HPDE6-E6E7 (cell line): Measurements from ENCODE around the gene LEFTY1.
"Not testable (repeated sequence)": the region's sequence is repeated elsewhere in the genome, so short reads cannot be mapped to it uniquely, and the experiment has no call there.

ENCODE experiments used
- DNase-seq: peaks from one replicate; pipeline ENCODE4 v3.0.0; 2011; ENCODE audit warnings: missing footprints; ENCODE audit errors: extremely low spot score

Gene LEFTY1, protein sequence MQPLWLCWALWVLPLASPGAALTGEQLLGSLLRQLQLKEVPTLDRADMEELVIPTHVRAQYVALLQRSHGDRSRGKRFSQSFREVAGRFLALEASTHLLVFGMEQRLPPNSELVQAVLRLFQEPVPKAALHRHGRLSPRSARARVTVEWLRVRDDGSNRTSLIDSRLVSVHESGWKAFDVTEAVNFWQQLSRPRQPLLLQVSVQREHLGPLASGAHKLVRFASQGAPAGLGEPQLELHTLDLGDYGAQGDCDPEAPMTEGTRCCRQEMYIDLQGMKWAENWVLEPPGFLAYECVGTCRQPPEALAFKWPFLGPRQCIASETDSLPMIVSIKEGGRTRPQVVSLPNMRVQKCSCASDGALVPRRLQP

DNA sequence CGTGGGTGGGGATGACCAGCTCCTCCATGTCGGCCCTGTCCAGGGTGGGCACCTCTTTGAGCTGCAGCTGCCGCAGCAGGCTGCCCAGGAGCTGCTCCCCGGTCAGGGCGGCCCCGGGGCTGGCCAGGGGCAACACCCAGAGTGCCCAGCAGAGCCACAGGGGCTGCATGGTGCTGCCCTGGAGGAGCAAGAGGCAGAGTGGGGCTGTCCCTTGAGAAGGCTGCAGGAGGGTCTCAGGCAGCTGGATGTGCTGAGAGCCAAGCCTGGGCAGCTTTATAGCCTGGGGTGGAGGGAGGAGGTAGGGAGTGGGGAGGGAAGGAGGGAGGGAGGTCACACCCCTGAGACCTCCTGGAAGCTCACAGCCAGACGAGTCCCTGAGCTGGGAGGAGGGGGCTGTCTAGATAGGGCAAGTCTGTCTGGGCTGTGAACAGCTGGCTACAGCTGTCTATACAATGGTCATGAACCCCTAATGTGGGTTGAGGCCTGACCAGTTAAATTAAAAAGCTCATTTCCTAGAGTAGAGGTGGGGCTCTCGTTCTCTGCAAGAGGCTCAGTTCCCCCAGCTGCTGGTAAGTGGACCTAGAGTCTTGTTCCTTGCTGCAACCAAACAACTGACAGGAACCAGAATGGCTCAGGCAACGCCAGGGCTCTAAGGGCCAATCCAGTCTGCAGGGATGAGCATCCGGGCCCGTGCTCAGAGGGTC, at the start of gene LEFTY1:
Gene LEFTY1, minus strand, starts transcription at position 249 of the 704 bp plus-strand sequence. Its CDS starts 80 bp downstream, at position 169.
- DNase-seq: no peak

GRCh38 chr1:225937048-225937968, 48.4 kb upstream of the LEFTY1 start:
- no peak for DNase-seq

DNA sequence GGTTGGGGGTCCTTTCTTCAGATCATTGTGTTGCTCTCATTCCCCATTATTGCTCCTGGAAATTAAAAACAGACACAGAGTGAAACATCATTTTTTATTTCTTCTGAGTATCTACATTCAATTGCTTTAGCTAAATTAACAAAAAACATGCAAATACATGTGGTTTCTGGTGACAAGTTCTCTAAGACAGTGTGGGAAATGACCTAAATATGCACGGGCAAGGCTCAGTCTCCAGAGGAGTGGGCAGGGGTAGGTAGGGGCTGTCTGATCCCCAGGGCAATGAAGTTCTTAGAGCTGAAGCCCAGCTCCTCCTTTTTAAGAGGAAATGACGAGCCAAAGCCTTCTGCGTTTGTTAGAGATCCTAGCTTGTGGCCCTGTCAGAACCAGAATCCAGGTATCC, 47.6 kb upstream of the LEFTY1 start:
- no peak for DNase-seq

- not testable (repeated sequence) for DNase-seq
Measured at GRCh38 chr1:225936086-225936485, 47.1 kb upstream of the LEFTY1 start.

GRCh38 chr1:225934711-225935110, 45.8 kb upstream of the LEFTY1 start:
- no peak for DNase-seq

DNA sequence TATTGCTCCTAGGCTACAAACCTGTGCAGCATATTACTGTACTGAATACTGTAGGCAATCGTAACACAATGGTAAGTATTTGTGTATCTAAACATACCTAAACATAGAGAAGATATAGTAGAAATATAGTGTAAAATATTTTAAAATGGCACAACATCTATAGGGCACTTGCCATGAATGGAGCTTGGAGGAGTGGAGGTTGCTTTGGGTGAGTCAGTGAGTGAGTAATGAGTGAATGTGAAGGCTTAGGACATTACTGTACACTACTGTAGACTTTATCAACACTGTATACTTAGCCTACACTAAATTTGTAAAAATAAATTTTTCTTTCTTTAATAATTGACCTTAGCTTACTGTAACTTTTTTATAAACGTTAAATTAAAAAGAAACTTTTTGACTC, 44.1 kb upstream of the LEFTY1 start:
- DNase-seq: no peak

DNA sequence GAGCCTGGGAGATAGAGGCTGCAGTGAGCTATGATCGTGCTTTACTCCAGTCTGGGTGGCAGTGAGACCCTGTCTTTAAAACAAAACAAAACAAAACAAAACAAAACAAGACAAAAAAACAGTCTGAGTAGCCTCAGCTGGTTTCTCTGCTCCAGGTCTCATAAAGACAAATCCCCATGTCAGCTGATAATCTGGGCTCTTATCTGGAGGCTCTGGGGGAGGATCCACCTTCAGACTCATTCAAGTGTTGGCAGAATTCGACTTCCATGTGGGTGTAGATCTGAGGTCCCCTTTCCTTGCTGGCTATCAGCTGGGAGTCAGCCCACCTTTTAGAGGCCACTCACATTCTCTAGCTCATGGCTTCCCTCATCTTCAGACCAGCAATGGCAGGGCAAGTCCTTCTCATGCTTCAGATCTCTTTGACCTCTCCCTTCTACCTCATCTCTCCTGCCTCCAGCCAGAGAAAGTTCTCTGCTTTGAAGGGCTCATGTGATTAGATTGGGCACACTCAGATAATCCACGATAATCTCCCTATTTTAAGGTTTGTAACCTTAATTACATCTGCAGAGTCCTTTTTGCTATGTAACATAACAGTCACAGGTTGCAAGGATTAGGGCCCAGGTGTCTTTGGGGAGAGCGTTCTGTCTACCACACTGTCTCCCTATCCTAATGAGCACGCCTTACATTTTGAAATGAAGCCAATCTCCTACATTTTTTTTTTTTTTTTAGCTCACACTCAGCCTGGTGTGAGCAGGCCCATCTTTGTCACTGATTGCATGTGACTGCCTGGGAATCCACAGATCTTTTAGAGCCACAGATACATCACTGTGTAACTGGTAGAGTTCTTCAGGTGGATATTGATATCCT, 42.6 kb upstream of the LEFTY1 start:
- DNase-seq: no peak

DNA sequence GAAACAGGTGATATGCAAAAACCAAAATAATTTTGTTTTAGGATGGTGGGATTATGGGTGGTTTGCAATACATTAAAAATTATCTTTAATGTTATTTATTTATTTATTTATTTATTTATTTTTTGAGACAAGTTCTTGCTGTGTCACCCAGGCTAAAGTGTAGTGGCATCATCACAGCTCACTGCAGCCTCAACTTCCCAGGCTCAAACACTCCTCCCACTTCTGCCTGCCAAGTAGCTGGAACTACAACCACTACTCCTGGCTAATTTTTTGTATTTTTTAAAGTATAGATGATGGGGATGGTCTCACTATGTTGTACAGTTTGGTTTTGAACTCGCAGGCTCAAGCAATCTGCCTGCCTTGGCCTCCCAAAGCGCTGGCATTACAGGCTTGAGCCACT, 41.6 kb upstream of the LEFTY1 start:
- DNase-seq: no peak

DNA sequence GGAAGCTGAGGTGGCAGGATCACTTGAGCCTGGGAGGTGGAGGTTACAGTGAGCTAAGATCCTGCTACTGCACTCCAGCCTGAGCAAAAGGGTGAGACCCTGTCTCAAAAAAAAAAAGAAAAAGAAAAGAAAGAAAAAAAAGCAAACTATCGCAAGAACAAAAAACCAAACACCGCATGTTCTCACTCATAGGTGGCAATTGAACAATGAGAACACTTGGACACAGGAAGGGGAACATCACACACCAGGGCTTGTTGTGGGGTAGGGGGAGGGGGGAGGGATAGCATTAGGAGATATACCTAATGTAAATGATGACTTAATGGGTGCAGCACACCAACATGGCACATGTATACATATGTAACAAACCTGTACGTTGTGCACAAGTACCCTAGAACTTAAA, 40.5 kb upstream of the LEFTY1 start:
- not testable (repeated sequence) for DNase-seq

DNA sequence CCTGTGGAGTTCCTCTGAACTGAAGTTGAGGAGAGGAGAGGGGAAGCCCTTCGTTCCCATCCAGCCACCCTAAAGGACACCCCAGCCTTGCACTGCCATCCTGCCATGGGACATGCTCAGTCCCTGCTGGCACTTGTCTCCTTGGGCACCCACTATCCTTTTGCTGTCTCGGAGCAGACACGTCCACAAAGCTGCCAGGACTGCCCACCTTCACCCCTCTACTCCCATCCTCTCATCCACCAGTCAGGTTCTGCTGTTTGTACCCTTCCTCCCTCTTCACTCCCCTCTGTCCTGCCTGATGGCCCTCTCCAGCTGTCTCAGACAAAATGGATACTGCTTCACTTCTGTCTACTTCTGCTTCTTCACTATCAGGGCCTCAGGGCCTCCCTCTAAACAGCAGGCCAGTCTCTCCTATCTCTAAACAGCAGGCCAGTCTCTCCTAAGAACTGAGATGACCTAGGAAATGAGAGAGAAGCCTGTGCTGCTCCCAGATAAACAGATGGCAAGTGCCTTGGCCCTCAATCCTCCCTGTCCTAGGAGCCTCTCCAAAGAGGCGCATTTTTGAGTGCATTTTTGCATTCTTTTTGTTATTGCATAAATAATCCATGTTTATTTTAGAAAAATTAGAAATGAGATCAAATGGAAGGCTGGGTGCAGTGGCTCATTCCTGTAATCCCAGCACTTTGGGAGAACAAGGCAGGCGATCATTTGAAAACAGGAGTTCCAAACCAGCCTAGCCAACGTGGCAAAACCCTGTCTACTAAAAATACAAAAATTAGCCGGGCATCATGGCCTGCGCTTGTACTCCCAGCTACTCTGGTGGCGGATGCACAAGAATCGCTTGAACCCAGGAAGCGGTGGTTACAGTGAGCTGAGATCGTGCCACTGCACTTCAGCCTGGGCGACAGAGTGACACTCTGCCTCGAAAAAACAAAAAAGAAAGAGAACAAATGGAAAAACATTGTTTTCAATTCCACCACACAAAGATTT, 39.5 kb upstream of the LEFTY1 start:
- DNase-seq: no peak

GRCh38 chr1:225926551-225927113, 37.7 kb upstream of the LEFTY1 start:
- DNase-seq: no peak

- peak; percentile 94 for DNase-seq
Measured at GRCh38 chr1:225923692-225924555, 35.0 kb upstream of the LEFTY1 start, which contains the start of gene PYCR2. Gene PYCR2 (minus strand): TSS chr1:225924250. CDS start chr1:225924110, 140 bp downstream.

- no peak for DNase-seq
Measured at GRCh38 chr1:225923381-225923691, 34.4 kb upstream of the LEFTY1 start.

GRCh38 chr1:225921734-225922709, 33.1 kb upstream of the LEFTY1 start:
- peak; percentile 87 for DNase-seq

DNA sequence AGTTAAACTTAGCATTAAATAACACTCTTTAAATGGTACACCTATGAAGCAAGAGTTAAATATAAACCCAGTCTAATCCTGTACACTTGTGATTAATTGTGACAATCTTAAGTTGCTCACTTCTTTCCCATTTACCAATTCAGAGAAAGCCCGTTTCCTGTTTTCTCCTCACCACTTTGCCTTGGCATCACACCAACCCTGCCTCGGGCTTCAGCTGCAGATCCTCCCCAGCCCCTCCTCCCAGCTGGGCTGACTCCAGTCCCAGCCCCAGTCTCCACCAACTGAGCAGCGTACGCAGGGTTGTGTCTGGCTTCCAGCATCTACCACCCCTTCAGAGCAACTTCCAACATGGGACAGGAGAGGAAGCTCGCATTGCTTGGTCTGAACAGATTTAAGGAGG, 31.0 kb upstream of the LEFTY1 start:
- DNase-seq: peak; percentile 74

GRCh38 chr1:225918280-225918679, 29.3 kb upstream of the LEFTY1 start:
- DNase-seq: no peak

DNA sequence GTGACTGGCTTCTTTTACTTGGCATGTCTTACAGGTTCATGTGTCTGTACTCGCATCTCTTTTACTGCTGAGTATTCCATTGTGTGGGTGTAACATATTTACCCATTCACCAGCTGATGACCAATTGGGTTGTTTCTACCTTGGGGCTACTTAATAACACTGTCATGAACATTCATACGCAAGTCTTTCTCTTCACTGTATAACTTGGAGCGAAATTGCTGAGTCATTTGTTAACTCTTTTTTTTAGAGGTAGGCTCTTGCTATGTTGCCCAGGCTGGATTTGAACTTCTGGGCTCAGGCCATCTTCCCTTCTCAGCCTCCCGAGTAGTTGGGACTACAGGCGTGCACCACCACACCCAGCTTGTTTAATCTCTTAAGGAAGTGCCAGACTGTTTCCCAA, 28.6 kb upstream of the LEFTY1 start:
- no peak for DNase-seq
